Epithelial cell of proximal tubule (primary cell): ENCODE data around the gene TMEM184B. TPM values are rescaled to one million over a fixed set of nuclear protein-coding genes. Genes with fewer than 3 reads are reported as not detected.

Experiments used
- DNase-seq: peaks from one replicate; pipeline ENCODE4 v3.0.0-alpha.2; 2011; ENCODE audit warnings: low read depth
- H3K4me3 ChIP-seq: 2 replicates; pipeline ENCODE4 v1.5.1; 2011; ENCODE audit warnings: low read depth, mild to moderate bottlenecking, low read length
- CTCF ChIP-seq: conservative IDR thresholded peaks from 2 replicates; pipeline ENCODE4 v1.5.1; 2012; ENCODE audit warnings: low read depth, mild to moderate bottlenecking, low read length
- total RNA-seq: library from RNA; depleted of rRNA; stranded (reverse); fragments of >200 nt; gene quantifications from 2 replicates; pipeline ENCODE4 v1.2.3, GENCODE V29; 2015

Gene TMEM184B
- total RNA-seq, 1 donor from 2014 or later: 90.2 TPM

DNA sequence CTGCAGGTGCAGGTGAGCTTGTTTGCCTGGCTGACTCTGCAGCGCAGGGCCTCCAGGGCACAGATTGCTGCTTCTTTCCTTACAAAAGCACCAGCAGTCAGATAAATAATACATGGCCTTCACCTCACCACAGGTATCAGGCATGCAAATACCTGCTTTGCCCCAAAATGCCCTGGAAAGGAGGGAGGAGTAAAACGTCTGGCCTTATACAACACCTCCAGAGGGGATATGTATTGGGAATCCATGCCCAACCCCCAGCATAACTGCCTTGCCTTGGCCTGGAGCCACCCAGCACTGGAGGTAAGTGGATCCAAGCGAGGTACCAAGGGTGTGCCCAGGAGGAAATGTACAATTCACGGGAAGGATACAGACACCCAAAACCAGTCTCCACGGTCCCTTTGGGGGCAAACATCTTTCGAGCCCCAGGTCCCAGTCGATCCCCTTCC, 860 bp downstream of the TMEM184B start:
- peak overlapping the region; percentile 77 for H3K4me3 ChIP-seq
- TF ChIP-seq CTCF: no peak
- no peak for DNase-seq

- no peak overlapping the region for H3K4me3 ChIP-seq
- no peak for DNase-seq
- TF ChIP-seq CTCF: no peak
Measured at GRCh38 chr22:38271101-38271500, 1.7 kb downstream of the TMEM184B start.

DNA sequence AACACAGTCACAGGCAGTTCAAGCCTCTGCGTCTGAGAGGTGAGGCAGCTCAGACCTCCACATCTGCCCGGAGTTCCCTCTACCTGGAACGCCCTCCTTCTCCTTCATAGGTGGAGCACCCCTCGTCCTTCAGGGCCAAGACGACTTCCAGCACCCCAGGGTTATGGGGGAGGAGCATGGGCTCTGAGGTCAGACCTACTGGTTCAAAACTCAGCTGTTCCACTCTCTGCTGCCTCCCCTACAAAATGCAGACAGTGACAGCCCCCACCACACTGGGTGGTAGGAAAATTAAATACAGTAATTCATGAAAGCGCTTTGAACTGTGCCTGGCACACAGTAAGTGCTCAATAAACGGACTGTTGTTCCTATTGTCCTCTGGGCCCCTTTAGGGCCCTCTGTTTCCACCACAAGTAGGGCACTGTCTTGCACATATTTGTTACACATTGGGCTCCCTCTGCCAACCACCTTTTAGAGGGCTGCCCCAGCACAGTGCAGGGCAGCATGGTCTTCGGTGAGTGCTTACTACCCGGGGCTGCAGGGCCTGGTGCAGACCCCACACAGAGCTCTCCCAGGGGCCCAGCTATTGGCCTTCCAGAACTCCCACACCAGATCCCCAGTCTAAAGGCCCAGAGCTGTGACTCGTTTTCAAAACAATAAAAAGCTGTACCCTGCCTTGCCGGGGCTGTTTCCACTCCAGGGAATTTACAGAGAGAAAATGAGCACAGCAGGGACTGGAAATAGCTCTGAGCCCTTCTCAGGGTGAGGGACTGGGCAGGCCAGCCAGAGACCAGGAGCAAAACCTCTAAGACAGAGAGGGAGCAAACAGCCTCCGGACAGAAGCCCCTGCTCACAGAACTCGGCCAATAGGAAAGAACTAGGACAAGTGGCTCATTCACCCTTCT, 2.5 kb downstream of the TMEM184B start:
- peak overlapping the region; percentile 11 for H3K4me3 ChIP-seq
- no peak for TF ChIP-seq CTCF
- no peak for DNase-seq

DNA sequence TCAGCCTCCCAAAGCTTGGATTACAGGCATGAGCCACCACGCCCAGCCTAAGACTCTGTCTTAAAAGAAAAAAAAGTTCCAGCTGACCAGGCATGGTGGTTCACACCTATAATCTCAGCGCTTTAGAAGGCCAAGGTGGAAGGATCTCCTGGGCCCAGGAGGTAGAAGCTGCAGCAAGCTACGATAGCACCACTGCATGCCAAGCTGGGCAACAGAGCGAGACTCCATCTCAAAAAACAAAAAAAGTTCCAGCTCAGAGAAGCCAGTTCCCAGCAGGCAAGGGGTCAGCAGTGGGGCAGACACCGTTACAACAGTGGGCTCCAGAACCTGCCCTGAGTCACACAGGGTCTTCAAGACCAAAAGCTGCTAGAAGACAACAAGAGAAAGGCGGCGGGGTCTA, 3.3 kb downstream of the TMEM184B start:
- no peak for DNase-seq
- H3K4me3 ChIP-seq: no peak overlapping the region
- no peak for TF ChIP-seq CTCF

GRCh38 chr22:38267086-38267485, 5.7 kb downstream of the TMEM184B start:
- no peak for TF ChIP-seq CTCF
- no peak for DNase-seq
- H3K4me3 ChIP-seq: no peak overlapping the region

DNA sequence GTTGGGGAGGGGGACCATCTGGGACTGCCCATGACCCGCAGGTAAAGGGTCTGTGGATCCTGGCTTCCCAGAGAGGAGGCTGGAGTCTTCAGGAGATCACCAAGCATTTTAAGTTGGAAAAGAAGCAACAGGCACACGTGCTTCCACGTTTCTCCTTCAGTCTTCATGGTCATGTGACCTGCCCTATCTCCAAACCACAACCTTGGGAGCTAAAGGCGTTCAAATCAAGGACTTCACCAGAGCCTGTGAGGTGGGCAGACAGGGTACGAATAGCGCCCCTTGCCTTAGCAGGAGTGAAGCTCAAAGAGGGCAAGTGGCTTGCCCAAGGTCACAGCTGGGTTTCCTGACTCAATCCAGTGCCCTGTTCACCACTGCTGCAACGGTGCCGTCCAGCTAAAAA, 6.7 kb downstream of the TMEM184B start:
- TF ChIP-seq CTCF: no peak
- no peak overlapping the region for H3K4me3 ChIP-seq
- no peak for DNase-seq
